ENCODE results near the gene RGS7. TPM values are rescaled to one million over a fixed set of nuclear protein-coding genes. Genes with fewer than 3 reads are reported as not detected.

RGS7 gene
- total RNA-seq, 3 donors from 2014 or later (not counting 1 experiment from before 2014, with no cell fraction given): not detected

DNA sequence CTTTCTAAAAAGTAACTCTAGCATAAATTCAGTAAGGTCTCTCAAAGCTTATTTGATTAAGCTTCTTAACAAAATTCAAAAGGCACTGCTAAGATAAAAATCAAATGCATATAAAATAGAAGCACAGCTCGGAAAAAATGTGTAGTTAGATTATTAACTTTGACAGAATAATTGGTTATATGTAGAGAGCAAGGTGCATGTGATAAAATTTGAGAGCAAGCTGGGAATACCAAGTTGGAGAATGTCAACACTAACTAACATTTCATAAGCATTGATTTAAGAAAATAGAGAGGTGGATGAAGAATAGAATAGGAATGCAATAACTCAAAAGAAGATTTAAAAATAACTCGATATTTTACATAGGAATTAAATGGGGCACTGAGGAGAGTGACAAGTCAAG, 540.5 kb downstream of the RGS7 start:
- no peak for ATAC-seq
- Histone ChIP-seq H3K4me3 (ENCODE audit: low read length) (no peak overlapping the region), H3K9me3 (ENCODE audit: control insufficient read depth, insufficient read depth, low read length) (peaks cover 4% of the 10 kb centered on the region), H3K4me1 (ENCODE audit: control insufficient read depth, insufficient read depth, low read length) (no peaks in the 10 kb centered on the region), H3K27ac (ENCODE audit: low read length) (no peak overlapping the region), H3K36me3 (ENCODE audit: control insufficient read depth, insufficient read depth, low read length) (no peaks in the 10 kb centered on the region), H3K27me3 (ENCODE audit: control insufficient read depth, insufficient read depth, low read length) (no peaks in the 10 kb centered on the region)
- Mint-ChIP-seq H3K27me3 (ENCODE audit: low read depth in 2 of 2) (no peaks in the 10 kb centered on the region), H3K4me1 (no peaks in the 10 kb centered on the region), H3K27ac (no peak overlapping the region), H3K36me3 (no peaks in the 10 kb centered on the region), H3K4me3 (no peak overlapping the region), H3K9me3 (peaks cover 4 to 7% of the 10 kb centered on the region in 2 donors)
- intact Hi-C loops (cut with micrococcal nuclease): no loop called here
- WGBS (ENCODE audit: insufficient coverage): 100% methylated on average over 1 of the region's 2 CpGs
- no peak for DNase-seq
- no peak for TF ChIP-seq CTCF (IDR thresholded peaks at IDR 0.05)

- Histone ChIP-seq H3K4me1 (ENCODE audit: control insufficient read depth, insufficient read depth, low read length) (no peaks in the 10 kb centered on the region), H3K36me3 (ENCODE audit: control insufficient read depth, insufficient read depth, low read length) (no peaks in the 10 kb centered on the region), H3K27ac (ENCODE audit: low read length) (no peak overlapping the region), H3K4me3 (ENCODE audit: low read length) (no peak overlapping the region), H3K9me3 (ENCODE audit: control insufficient read depth, insufficient read depth, low read length) (no peaks in the 10 kb centered on the region), H3K27me3 (ENCODE audit: control insufficient read depth, insufficient read depth, low read length) (no peaks in the 10 kb centered on the region)
- Mint-ChIP-seq H3K36me3 (no peaks in the 10 kb centered on the region), H3K27ac (no peak overlapping the region), H3K4me3 (no peak overlapping the region), H3K4me1 (no peaks in the 10 kb centered on the region), H3K27me3 (ENCODE audit: low read depth in 2 of 2) (no peaks in the 10 kb centered on the region), H3K9me3 (peaks cover 3 to 4% of the 10 kb centered on the region in 2 donors)
- ATAC-seq (no peak), DNase-seq (no peak)
- TF ChIP-seq CTCF (IDR thresholded peaks at IDR 0.05): no peak
- WGBS (ENCODE audit: insufficient coverage): 89% methylated on average over 1 of the region's 2 CpGs
- intact Hi-C loops (cut with micrococcal nuclease): no loop called here
These were observed 543.3 kb downstream of the RGS7 start for GRCh38 chr1:240813720-240814119.

DNA sequence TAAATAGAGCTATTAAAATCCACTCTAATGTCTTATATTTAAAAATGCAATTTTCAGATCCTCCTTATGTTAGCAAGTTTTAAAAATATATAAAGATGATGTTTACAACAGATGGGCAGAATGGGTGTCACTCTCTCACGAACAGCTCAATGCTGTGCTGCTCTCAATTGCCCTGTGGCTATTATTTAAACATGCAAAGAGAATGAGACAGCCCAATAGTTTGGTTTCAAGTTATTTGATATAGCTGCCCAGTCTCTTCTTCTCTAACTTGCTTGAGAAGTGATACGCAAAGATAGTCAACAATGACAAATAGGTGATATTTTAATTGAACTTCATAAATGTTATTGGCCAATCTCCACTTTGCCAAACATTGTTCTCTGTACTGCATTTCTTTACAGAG, 545.7 kb downstream of the RGS7 start:
- Mint-ChIP-seq H3K27me3 (ENCODE audit: low read depth in 2 of 2) (no peaks in the 10 kb centered on the region), H3K36me3 (no peaks in the 10 kb centered on the region), H3K9me3 (peaks cover 0 to 4% of the 10 kb centered on the region in 2 donors), H3K27ac (no peak overlapping the region), H3K4me3 (no peak overlapping the region), H3K4me1 (no peaks in the 10 kb centered on the region)
- WGBS (ENCODE audit: insufficient coverage): 76% methylated on average over 1 of the region's 2 CpGs
- Histone ChIP-seq H3K4me1 (ENCODE audit: control insufficient read depth, insufficient read depth, low read length) (no peaks in the 10 kb centered on the region), H3K27me3 (ENCODE audit: control insufficient read depth, insufficient read depth, low read length) (no peaks in the 10 kb centered on the region), H3K27ac (ENCODE audit: low read length) (no peak overlapping the region), H3K36me3 (ENCODE audit: control insufficient read depth, insufficient read depth, low read length) (no peaks in the 10 kb centered on the region), H3K9me3 (ENCODE audit: control insufficient read depth, insufficient read depth, low read length) (no peaks in the 10 kb centered on the region), H3K4me3 (ENCODE audit: low read length) (no peak overlapping the region)
- intact Hi-C loops (cut with micrococcal nuclease): no loop called here
- no peak for TF ChIP-seq CTCF (IDR thresholded peaks at IDR 0.05)
- DNase-seq (no peak), ATAC-seq (no peak)

GRCh38 chr1:240808381-240808780, 548.6 kb downstream of the RGS7 start:
- Mint-ChIP-seq H3K27me3 (ENCODE audit: low read depth in 2 of 2) (no peaks in the 10 kb centered on the region), H3K27ac (no peak overlapping the region), H3K4me1 (no peaks in the 10 kb centered on the region), H3K4me3 (no peak overlapping the region), H3K36me3 (no peaks in the 10 kb centered on the region), H3K9me3 (no peaks in the 10 kb centered on the region)
- no peak for DNase-seq
- H3K4me1 ChIP-seq (ENCODE audit: control insufficient read depth, insufficient read depth, low read length): no peaks in the 10 kb centered on the region
- intact Hi-C loops (cut with micrococcal nuclease): no loop called here
- ATAC-seq: no peak
- WGBS (ENCODE audit: insufficient coverage): 60% methylated on average over 1 of the region's 1 CpG
- H3K27ac ChIP-seq (ENCODE audit: low read length): no peak overlapping the region
- H3K4me3 ChIP-seq (ENCODE audit: low read length): no peak overlapping the region
- no peaks in the 10 kb centered on the region for H3K36me3 ChIP-seq (ENCODE audit: control insufficient read depth, insufficient read depth, low read length)
- H3K27me3 ChIP-seq (ENCODE audit: control insufficient read depth, insufficient read depth, low read length): no peaks in the 10 kb centered on the region
- no peaks in the 10 kb centered on the region for H3K9me3 ChIP-seq (ENCODE audit: control insufficient read depth, insufficient read depth, low read length)
- no peak for TF ChIP-seq CTCF (IDR thresholded peaks at IDR 0.05)

Data from natural killer cell (primary cell).